DMS114 treated with DMSO at 0.1 percent for 48 hours (cell line): ENCODE measurements around the gene CHTF18.

Source experiments
- DNase-seq: peaks from one replicate; lab custom pipeline; 2025; ENCODE audit not compliant: unreplicated experiment; lab: John Stamatoyannopoulos, UW

The CHTF18 gene

DNA sequence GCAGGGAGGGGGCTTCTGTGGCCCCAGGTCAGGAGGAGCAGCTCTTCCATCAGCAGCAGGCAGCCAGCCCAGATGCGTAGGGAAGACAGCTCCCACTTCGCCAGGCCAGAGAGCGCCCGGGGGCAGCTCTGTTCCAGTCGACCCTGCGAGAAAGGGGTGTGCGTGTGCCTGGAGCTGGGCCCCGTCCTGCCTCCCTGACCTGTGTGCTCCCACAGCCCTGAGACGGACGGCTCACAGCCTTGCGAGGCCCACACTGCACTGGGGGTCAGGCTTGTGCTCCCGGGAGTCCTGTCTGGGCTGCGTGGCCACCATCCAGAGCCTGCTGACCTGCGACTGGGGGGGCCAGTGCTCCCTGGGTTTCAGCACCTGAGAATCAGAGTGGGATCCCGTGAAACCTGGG lies 28.4 kb upstream of the CHTF18 start:
- DNase-seq: no peak

DNA sequence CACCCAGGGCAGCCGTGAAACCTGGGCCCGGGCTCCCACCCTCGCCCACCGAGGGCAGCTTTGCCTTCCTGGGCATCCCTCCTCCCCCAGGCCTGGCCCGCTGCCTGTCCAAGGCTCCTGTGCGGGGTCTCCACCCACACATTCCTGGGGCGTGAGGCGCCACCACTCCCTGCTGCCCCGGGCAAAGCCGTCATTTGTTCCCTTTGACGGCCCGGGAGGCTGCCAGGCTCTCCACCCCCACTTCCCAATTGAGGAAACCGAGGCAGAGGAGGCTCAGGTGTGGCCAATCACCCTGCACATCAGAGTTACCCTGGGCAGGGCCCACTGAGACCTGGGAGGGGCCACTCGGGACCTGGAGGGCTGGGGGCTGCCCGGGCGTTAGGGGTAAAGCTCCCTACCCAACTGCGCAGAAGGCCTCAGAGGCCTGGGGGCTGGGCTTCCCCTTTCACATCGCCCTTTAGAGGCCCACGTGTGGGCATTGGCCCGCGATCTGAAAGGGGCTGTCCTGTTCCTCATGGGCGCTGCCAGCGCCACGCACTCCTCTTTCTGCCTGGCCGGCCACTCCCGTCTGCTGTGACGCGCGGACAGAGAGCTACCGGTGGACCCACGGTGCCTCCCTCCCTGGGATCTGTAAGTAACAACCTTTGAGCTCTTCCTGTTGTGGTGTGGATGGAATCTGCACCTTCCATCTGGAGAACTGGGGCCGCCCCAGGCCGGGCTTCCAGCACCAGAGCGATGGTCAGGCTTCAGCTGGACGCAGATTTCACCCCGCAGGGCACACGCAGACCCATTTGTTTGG lies 27.7 kb upstream of the CHTF18 start, which contains the start of gene MSLN:
TSS of gene MSLN (plus strand) at position 190 of the 799 bp plus-strand sequence. CDS start 1,947 bp downstream, outside the sequence.
- no peak for DNase-seq

DNA sequence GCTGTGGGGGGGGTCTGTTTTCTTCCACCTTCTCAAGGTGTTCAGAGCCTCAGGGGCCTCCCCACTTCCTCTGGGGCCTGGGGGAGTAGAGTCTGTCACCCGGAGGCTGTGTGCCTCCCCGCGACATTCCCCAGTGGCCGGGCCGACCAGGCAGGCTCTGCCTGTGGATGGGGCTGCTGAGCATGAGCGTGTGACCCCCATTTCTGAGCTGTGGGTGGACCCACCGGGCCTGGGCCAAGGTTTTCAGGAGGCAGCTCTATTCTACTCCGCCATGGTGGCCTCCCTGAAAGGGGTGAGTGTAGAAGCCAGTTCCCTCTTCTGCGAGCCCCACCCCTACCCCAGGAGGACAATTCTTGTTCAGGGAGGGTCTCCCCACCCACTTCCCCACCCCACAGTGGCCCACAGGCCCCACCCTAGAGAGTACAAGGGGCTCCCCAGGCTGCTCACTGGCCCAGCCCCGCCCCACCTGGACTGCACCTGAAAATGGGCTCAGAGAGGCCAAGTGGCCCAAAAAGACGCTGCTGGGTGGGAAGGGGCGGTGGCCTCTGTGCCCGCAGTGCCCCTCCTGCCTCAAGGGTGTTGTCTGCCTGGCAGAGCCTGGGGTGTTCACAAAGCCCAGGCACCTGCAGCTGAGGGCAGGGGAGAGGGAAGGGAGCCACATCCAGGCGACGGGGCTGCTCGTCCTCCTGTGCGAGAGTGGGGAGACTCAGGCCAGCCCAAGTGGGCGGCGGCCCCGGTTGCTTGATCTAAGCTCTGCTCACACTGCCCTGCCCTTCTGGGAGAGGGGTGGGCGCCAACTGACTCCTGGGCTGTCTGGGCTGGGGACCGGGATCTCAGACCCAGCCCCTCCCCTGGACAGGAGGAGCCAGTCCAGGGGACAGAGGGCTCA lies 26.6 kb upstream of the CHTF18 start:
- DNase-seq: no peak

DNA sequence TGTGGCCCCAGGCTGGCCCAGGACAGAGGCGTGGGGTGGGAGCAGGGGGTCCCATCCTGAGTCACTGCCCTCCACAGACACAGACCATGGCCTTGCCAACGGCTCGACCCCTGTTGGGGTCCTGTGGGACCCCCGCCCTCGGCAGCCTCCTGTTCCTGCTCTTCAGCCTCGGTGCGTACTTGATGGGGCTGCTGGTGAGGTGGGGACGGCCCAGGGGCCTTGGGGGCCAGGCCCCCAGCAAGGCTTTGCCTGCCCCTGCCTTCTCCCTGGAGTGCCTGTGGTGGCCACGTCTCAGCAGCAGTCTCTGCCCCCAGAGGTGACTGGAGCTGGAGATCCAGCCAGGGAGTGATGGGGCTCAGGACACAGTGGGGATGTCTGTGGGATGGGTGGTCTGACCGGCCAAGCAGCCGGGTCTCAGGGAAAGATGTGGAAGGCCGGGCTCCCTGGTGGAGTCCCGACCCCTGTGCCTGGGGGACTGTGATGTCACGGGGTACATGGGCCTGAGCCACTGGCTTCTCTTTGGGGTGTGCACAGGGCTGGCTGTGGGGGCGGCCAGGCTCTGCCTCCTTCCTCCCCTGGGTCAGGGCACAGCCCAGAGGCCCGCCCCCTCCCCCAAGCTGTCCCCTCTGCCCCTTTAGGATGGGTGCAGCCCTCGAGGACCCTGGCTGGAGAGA lies 25.7 kb upstream of the CHTF18 start:
- DNase-seq: no peak

DNA sequence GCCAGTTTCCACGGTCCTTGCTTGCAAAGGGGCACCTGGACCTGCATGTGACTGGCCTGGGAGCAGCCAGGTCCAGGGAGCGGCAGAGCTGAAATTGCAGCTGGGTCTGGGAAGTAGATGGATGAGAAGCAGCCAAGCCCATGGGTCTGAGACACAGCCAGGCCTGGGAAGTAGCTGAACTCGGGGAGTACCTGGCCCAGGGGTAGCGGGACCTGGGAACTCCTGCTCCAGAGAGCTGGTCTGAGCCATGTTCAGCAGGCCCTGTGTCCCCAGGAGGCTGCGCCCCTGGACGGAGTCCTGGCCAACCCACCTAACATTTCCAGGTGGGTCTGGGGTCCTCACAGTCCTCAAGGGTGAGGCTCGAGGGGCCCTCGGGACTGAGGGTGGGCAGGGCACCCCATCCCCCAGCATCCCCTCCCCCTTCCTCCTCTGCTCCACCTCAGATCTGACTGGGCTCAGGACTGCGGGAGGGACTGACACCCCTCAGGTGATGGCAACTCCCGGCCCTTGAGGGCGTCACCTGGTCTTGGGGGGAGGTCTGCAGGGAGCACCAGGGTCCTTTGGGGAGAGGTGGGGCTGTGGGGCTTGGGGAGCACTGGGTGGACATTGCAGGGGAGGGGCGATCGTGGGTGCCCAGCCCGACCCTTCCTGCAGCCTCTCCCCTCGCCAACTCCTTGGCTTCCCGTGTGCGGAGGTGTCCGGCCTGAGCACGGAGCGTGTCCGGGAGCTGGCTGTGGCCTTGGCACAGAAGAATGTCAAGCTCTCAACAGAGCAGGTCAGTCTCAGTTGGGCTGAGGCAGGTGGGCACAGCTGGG lies 24.8 kb upstream of the CHTF18 start:
- DNase-seq: no peak

DNA sequence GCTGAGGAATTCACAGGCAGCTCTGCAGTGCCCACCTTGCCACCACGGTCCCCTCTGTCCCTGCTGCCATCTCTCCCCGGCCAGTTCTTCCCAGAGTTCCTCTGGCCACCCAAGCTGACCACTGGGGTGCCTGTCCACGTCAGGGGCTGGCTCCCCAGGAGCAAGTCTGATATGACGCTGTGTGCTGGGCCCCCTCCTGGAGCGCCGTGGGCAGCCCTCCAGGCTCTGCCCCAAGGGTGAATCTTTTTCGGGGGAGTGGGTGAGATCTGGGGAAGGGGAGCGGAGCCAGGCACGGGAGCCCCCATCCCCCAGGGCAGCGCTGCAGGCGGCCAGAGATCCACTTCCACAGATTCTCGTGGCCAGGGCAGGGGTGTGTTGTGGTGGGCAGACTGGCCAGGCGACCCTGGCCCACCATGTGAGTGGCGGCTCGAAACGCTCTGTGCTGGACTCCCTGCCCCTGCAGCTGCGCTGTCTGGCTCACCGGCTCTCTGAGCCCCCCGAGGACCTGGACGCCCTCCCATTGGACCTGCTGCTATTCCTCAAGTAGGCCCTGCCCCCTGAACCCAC lies 24.2 kb upstream of the CHTF18 start:
- no peak for DNase-seq

DNA sequence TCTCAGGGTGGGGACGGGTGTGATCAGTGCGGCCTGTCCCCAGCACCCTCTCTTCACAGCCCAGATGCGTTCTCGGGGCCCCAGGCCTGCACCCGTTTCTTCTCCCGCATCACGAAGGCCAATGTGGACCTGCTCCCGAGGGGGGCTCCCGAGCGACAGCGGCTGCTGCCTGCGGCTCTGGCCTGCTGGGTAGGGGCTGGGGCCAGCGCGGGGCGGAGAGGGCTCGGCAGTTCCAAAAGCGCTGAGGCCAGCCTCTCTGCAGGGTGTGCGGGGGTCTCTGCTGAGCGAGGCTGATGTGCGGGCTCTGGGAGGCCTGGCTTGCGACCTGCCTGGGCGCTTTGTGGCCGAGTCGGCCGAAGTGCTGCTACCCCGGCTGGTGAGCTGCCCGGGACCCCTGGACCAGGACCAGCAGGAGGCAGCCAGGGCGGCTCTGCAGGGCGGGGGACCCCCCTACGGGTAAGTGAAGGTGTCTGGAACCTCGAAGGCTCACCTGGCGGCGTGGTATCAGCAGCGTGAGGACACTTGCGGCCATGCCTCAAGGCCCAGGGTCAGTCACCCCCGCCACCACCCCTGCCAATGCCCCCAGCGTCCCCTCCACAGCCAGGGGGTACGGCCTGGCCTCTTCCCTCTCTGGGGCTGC lies 23.5 kb upstream of the CHTF18 start:
- DNase-seq: no peak

DNA sequence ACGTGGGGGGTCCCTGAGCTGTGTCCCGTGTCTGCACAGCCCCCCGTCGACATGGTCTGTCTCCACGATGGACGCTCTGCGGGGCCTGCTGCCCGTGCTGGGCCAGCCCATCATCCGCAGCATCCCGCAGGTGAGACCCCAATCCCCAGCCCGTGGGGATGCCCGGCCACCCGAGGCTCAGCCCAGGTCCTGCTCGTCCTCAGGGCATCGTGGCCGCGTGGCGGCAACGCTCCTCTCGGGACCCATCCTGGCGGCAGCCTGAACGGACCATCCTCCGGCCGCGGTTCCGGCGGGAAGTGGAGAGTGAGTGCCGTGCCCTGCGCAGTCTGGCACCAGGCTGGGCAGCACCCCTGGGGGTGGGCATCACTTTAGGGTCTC lies 22.9 kb upstream of the CHTF18 start:
- DNase-seq: no peak

DNA sequence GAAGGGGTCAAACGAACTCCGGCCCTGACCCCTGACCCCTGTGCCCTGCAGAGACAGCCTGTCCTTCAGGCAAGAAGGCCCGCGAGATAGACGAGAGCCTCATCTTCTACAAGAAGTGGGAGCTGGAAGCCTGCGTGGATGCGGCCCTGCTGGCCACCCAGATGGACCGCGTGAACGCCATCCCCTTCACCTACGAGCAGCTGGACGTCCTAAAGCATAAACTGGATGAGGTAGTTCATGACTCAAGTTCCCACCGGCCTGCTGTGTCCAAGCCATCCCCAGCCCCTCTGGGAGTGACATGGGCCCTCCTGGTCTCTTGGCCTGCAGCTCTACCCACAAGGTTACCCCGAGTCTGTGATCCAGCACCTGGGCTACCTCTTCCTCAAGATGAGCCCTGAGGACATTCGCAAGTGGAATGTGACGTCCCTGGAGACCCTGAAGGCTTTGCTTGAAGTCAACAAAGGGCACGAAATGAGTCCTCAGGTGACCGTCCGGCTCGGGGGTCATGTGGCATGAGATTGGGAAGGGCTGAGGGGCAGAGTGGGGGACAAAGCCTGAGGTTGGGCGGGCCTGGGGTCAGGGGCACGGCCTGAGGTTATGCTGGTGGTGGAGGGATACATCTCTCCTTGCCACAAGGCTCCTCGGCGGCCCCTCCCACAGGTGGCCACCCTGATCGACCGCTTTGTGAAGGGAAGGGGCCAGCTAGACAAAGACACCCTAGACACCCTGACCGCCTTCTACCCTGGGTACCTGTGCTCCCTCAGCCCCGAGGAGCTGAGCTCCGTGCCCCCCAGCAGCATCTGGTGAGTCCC lies 22.2 kb upstream of the CHTF18 start:
- DNase-seq: no peak

DNA sequence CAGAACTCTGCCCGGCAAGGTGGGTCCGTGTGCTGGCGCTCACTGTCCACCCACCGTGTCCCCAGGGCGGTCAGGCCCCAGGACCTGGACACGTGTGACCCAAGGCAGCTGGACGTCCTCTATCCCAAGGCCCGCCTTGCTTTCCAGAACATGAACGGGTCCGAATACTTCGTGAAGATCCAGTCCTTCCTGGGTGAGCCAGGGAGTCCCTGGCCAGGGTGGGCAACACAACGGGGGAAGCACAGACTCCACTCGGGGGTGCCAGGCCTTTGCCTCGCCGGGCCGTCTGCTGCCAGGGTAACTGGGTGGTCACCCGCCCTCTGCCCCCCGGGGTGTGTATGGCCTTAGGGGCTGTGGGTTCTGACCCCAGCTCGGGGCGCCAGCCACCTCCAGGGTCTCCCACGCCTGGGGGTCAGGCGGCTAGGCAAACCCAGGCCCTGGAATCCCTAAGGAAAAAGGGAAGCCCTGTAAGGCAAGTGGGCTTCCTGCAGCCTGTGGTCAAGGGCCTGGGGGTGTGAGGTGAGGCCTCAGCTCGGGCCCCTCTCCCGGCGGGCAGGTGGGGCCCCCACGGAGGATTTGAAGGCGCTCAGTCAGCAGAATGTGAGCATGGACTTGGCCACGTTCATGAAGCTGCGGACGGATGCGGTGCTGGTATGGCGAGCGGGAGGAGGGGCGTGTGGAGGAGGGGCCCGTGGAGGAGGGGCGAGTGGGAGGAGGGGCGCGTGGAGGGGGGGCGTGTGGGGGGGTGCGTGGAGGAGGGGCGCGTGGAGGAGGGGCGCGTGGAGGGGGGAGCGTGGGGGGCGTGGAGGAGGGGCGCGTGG lies 21.4 kb upstream of the CHTF18 start:
- DNase-seq: no peak

DNA sequence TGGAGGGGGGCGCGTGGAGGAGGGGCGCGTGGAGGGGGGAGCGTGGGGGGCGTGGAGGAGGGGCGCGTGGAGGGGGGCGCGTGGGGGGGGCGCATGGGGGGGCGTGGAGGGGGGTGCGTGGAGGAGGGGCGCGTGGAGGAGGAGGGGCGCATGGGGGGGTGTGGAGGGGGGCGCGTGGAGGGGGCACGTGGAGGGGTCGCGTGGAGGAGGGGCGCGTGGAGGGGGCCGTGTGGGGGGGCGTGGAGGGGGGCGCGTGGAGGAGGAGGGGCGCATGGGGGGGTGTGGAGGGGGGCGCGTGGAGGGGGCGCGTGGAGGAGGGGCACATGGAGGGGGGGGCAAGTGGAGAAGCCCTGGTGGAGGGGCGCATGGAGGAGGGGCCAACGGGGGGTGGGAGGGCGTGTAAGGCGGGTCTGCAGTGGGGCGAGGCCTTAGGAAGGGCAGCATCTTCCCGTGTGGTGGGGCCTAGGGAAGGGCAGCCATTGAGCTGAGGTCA lies 20.6 kb upstream of the CHTF18 start:
- no peak for DNase-seq

DNA sequence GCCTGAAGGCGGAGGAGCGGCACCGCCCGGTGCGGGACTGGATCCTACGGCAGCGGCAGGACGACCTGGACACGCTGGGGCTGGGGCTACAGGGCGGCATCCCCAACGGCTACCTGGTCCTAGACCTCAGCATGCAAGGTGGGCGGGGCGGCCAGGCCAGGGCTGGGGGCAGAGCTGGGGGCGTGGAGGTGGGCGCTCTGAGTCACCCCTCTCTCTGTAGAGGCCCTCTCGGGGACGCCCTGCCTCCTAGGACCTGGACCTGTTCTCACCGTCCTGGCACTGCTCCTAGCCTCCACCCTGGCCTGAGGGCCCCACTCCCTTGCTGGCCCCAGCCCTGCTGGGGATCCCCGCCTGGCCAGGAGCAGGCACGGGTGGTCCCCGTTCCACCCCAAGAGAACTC lies 20.0 kb upstream of the CHTF18 start:
- DNase-seq: no peak

DNA sequence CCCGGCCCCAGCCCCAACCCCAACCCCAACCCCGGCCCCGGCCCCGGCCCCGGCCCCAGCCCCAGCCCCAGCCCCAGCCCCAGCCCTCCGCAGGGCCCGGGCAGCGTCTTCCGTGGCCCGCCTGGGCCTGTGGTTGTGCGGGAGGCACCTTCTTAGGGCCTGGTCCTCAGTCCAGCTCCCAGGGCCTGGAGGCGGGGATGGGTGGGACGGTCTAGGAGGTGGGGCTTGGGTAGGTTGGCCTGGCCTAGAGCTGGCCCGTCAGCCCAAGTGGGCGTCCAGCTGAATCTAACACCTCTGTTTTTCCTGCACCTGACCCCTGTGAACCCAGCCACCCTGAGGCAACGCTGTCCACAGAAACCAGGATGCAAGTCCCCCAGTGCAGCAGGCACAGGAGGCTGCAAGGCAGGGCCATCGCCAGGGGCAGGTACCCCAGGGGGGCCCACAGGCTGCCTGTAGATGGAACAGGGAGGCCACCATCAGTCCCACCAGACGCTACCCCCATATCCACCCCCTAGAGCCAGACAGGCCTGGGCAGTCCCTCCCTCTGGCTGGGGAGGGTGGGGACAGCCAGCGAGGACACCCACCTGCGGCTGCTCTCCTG lies 19.1 kb upstream of the CHTF18 start:
- no peak for DNase-seq

DNA sequence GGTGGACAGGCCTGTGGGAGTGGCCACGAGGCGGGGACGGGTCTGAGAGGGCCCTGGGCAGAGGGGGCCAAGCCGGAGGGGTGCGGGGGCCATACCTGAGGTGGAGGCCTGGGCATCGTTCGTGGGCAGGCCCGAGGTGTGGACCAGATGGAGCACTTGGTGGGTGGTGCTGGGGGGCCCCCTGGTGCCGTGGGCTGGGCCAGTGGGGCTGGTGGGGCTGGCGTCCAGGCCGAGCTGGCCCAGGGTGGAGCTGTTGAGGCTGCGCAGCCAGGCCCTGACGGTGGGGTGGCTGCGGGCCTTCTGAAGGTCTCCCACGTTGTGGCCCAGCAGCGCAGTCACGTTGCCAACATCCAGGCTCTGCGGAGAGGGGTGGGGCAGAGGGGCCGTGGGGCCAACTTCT lies 18.5 kb upstream of the CHTF18 start:
- no peak for DNase-seq

DNA sequence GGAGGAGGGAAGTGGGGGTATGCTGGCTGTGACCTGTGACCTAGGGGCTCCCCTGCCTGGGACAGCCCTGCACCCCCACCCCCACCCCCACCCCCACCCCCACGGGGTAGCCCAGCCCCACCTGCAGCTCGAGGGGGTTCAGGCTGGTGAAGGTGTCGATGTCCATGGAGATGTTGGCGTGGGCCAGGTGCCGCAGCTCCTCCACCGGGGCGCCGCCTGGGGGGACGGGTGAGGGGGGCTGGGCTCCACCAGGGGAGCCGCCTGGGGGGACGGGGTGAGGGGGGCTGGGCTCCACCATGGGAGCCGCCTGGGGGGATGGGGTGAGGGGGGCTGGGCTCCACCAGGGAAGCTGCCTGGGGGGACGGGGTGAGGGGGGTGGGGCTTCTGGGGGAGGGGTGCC lies 18.0 kb upstream of the CHTF18 start:
- no peak for DNase-seq

DNA sequence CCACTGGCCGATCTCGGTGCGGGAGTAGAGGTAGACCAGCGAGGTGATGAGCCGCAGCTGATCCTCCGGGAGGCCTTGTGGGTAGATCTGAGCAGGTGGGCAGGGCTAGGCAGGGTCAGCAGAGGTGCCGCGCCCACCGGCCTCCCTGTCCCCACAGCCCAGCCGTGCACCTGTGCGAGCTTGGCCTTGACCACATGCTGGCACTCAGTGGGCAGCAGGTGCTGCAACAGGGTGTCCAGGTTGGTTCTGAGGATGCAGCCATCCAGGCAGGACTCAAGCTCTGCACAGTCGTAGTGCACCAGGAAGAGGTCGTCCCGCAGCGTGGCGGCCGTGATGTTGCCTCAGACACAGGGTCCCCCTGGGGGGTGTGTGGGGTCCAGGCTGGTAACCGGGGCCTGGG lies 15.5 kb upstream of the CHTF18 start:
- DNase-seq: no peak

DNA sequence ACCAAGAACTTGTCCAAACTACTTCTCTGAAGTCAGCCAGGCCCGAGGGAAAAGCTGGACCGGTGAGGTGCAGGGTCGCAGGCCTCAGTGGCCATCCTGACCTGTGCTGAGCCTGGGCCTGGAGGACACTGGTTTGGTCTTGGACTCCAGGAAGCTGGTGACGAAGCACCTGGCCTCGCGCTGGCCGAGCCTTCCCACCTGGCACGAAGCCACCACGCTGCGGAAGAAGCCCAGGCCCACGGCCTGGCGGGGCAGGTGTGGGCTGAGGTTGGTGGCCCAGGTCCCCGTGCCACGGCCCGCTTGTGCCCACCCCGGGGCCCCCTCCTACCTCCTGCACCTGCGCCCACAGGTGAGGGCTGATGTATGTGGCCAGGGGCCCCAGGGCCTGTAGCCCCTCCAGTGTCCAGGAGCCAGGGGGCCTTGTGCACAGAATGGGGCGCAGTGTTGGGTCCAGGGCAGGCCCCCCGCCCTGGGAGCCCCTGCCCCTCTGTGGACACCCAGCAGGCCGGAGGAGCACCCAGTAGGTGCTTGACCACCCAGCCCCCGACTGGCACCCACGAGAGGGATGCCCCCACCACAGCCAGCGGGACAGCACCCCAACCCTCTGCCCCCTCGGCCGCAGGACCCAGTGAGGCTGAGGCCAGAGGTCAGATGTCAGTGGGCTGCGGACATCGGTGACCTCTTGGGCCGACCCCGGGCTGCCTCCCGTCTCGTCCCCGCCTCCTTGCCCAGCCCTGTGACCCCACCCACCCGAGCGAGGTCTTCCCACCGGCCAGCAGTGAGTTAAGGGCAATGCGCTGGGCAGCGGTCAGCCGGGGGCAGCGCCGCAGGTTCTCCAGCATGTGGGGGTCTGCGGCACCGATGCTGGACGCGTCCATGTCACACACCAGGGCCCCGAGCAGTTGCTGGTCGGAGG lies 14.1 kb upstream of the CHTF18 start:
- no peak for DNase-seq
